ENCODE data around the gene PLXNA2.

PLXNA2 gene

GRCh38 chr1:208112401-208112800, 131.8 kb downstream of the PLXNA2 start:
- DNase-seq, result no peak

GRCh38 chr1:208111646-208112190, 132.5 kb downstream of the PLXNA2 start:
- no peak for DNase-seq

GRCh38 chr1:208110296-208110695, 133.9 kb downstream of the PLXNA2 start:
- DNase-seq, result no peak

- no peak for DNase-seq
These were observed 135.4 kb downstream of the PLXNA2 start for GRCh38 chr1:208108646-208109330.

GRCh38 chr1:208108213-208108608, 136.0 kb downstream of the PLXNA2 start:
- DNase-seq, result no peak

GRCh38 chr1:208107425-208108212, 136.6 kb downstream of the PLXNA2 start:
- DNase-seq, result no peak

GRCh38 chr1:208106218-208106617, 138.0 kb downstream of the PLXNA2 start:
- DNase-seq, result no peak

- no peak for DNase-seq
These were observed 138.4 kb downstream of the PLXNA2 start for GRCh38 chr1:208105756-208106155.

- DNase-seq, result no peak
These were observed 140.3 kb downstream of the PLXNA2 start for GRCh38 chr1:208103597-208104513.

- no peak for DNase-seq
These were observed 142.3 kb downstream of the PLXNA2 start for GRCh38 chr1:208101661-208102431.

GRCh38 chr1:208100906-208101305, 143.3 kb downstream of the PLXNA2 start:
- DNase-seq, result no peak

GRCh38 chr1:208100106-208100505, 144.1 kb downstream of the PLXNA2 start:
- DNase-seq, result no peak

- no peak for DNase-seq
These were observed 145.4 kb downstream of the PLXNA2 start for GRCh38 chr1:208098773-208099172.

- peak; percentile 3 to 25 for DNase-seq
These were observed 150.1 kb downstream of the PLXNA2 start for GRCh38 chr1:208093754-208094719.

GRCh38 chr1:208093046-208093445, 151.1 kb downstream of the PLXNA2 start:
- DNase-seq, result no peak

- no peak for DNase-seq
These were observed 153.5 kb downstream of the PLXNA2 start for GRCh38 chr1:208090388-208091301.

GRCh38 chr1:208089761-208090370, 154.3 kb downstream of the PLXNA2 start:
- no peak for DNase-seq

GRCh38 chr1:208089149-208089548, 155.0 kb downstream of the PLXNA2 start:
- no peak for DNase-seq

GRCh38 chr1:208088319-208088718, 155.9 kb downstream of the PLXNA2 start:
- no peak for DNase-seq
